Heart left ventricle (tissue), 16 donors: ENCODE data around the gene SLC9B2. TPM values are rescaled to one million over a fixed set of nuclear protein-coding genes. Genes with fewer than 3 reads are reported as not detected.

Source experiments
- ATAC-seq, 4 donors: fragments of 200-7000 bp; cut with Tn5 transposase; one replicate each; pipeline ENCODE4 v1.9.1; 2020 to 2022; ENCODE audit warnings: moderate library complexity in 4 of 4, mild to moderate bottlenecking in 3 of 4, moderate number of reproducible peaks in 1 of 4
- DNase-seq, 5 donors: peaks; one replicate each; pipeline ENCODE4 v3.0.0-alpha.2; 2020
- H3K27ac ChIP-seq, 12 donors: fragments of 200-600 bp; sonication (generic) in 4 of 12; one replicate each; pipeline versions ENCODE4 v1.5.0 to v1.8.0; 2016 to 2022; ENCODE audit warnings: mild to moderate bottlenecking in 2 of 12
- H3K27me3 ChIP-seq, 9 donors: fragments of 200-600 bp; sonication (generic) in 2 of 9; one replicate each; pipeline versions ENCODE4 v1.5.1 to v1.8.0; 2016 to 2022; ENCODE audit warnings: mild to moderate bottlenecking in 3 of 9
- H3K36me3 ChIP-seq, 9 donors: fragments of 200-600 bp; sonication (generic) in 2 of 9; one replicate each; pipeline versions ENCODE4 v1.5.0 to v1.8.0; 2018 to 2022; ENCODE audit warnings: mild to moderate bottlenecking in 2 of 9
- H3K4me1 ChIP-seq, 12 donors: fragments of 200-600 bp; sonication (generic) in 4 of 12; one replicate each; pipeline versions ENCODE4 v1.5.0 to v1.8.0; 2016 to 2022; ENCODE audit warnings: mild to moderate bottlenecking in 3 of 12
- H3K4me3 ChIP-seq, 12 donors: fragments of 200-600 bp; sonication (generic) in 4 of 12; one replicate each; pipeline versions ENCODE4 v1.5.0 to v1.8.0; 2017 to 2022; ENCODE audit warnings: mild to moderate bottlenecking in 9 of 12, moderate library complexity in 4 of 12
- H3K9me3 ChIP-seq, 12 donors: fragments of 200-600 bp; sonication (generic) in 4 of 12; one replicate each; pipeline versions ENCODE4 v1.5.0 to v1.8.0; 2016 to 2022; ENCODE audit warnings: mild to moderate bottlenecking in 1 of 12
- CTCF ChIP-seq, 12 donors: fragments of 200-600 bp; sonication (generic) in 4 of 12; IDR thresholded peaks; one replicate each; pipeline versions ENCODE4 v1.5.0 to v1.8.0; 2018 to 2022; ENCODE audit warnings: antibody characterized with exemption in 12 of 12, mild to moderate bottlenecking in 5 of 12
- POLR2A ChIP-seq, 2 donors: fragments of 450-650 bp; IDR thresholded peaks; one replicate each; pipeline ENCODE4 v1.6.1; 2017; ENCODE audit warnings: antibody characterized with exemption in 2 of 2, mild to moderate bottlenecking in 2 of 2, moderate library complexity in 2 of 2
- WGBS, 4 donors: extraction: QIAGEN DNeasy Blood & Tissue Kit in 2 of 4; methylation state at CpG; one replicate each; pipeline versions ENCODE4 v1.1.5 to v1.1.7; 2013 to 2018; 5-methylcytosine and 5-hydroxymethylcytosine counted together
- intact Hi-C, 10 donors: fragments of 100-400 bp; cut with DNase I; formaldehyde crosslinking; loops; one replicate each; pipeline versions ENCODE4 v1.11.1 to v1.14.2; 2022
- polyA plus RNA-seq, 2 donors: library from polyadenylated mRNA; stranded (reverse); fragments of 200-250 nt; gene quantifications; one replicate each; pipeline ENCODE4 v1.2.3, GENCODE V29; 2013
- total RNA-seq, 9 donors: library from RNA; depleted of rRNA in 2 of 9; stranded (reverse); fragments of >200 nt in 2 of 9; fragmentation: NEBNext Ultra II Directional in 3 of 9; extraction: Animal tissue kit (Norgen Biotek cat#: 25700) in 3 of 9; gene quantifications; one replicate each; pipeline versions ENCODE4 v1.1.0 to v1.2.4, GENCODE V29; 2016 to 2023
- donor health status: ischemic (EF 13 %, LVEDD 7.1; RV severe dilation, severe dysfunction).
- donor health status: healthy with polysubstance abuse.
- donor health status: DM: no; HTN: yes; CAD: no.
- donor health status: DM: no; HTN: no; CAD: no.
- donor health status: ischemic (EF 25% LVEDD 6.9; RV normal size, moderate dysfunction).
- donor health status: ischemic (EF 25% LVEDD 5.7; RV mildly dilated, moderate dysfunction).
- donor health status: healthy.
- donor health status: DM: yes; HTN: yes; CAD: no.
- donor health status: ischemic (EF 35%, LVEDD 5.7; RV mildly dilated, moderate dysfunction).
- donor health status: nonischemic (EF 11% LVEDD 7.7; RV severe dilation, severe dysfunction).
- donor health status: DM: yes; HTN: yes; CAD: no.
- donor health status: PGD.
- donor health status: ischemic (EF 29% LVEDD 5.4; RV normal size, mild dysfunction).
- donor health status: nonischemic (EF 23%, LVEDD 6.1; RV moderate dilation, normal function).

SLC9B2 gene
- total and polyA plus RNA-seq, 11 donors: 1.4 to 7.1 (median 4.6) TPM

GRCh38 chr4:103029300-103029699 lies 47.3 kb downstream of the SLC9B2 start:
- Histone ChIP-seq H3K9me3 (peaks cover 0 to 9% (median 0%) of the 10 kb centered on the region in 12 donors), H3K4me1 (no peaks in the 10 kb centered on the region), H3K27ac (no peak overlapping the region), H3K4me3 (no peak overlapping the region), H3K36me3 (peaks cover 0 to 28% (median 0%) of the 10 kb centered on the region in 9 donors), H3K27me3 (no peaks in the 10 kb centered on the region)
- intact Hi-C loops: no loop called here
- DNase-seq (no peak), ATAC-seq (no peak)
- WGBS, 4 donors: 90 to 100% (median 96%) methylated on average over 1 of the region's 1 CpG
- TF ChIP-seq POLR2A (IDR thresholded peaks at IDR 0.05) (no peak), CTCF (IDR thresholded peaks at IDR 0.05) (no peak)

GRCh38 chr4:103026868-103027267 lies 49.7 kb downstream of the SLC9B2 start:
- no peaks in the 10 kb centered on the region for H3K4me1 ChIP-seq
- no peak for ATAC-seq
- intact Hi-C loops: no loop called here
- no peak for TF ChIP-seq POLR2A (IDR thresholded peaks at IDR 0.05)
- no peak for TF ChIP-seq CTCF (IDR thresholded peaks at IDR 0.05)
- no peaks in the 10 kb centered on the region for H3K9me3 ChIP-seq
- no peak for DNase-seq
- 97 to 100% (median 99%) methylated on average over 1 of the region's 1 CpG for WGBS, 4 donors
- H3K27ac ChIP-seq: no peak overlapping the region
- no peaks in the 10 kb centered on the region for H3K27me3 ChIP-seq
- H3K36me3 ChIP-seq: peaks cover 0 to 28% (median 0%) of the 10 kb centered on the region in 9 donors
- no peak overlapping the region for H3K4me3 ChIP-seq

- DNase-seq (no peak), ATAC-seq (no peak)
- TF ChIP-seq CTCF (IDR thresholded peaks at IDR 0.05): no peak
- TF ChIP-seq POLR2A (IDR thresholded peaks at IDR 0.05): no peak
- no peak overlapping the region for H3K4me3 ChIP-seq
- no peaks in the 10 kb centered on the region for H3K9me3 ChIP-seq
- WGBS, 4 donors: 96 to 99% (median 98%) methylated on average over 3 of the region's 3 CpGs
- peaks cover 0 to 13% (median 0%) of the 10 kb centered on the region in 9 donors for H3K36me3 ChIP-seq
- intact Hi-C loops: no loop called here
- H3K27me3 ChIP-seq: no peaks in the 10 kb centered on the region
- no peak overlapping the region for H3K27ac ChIP-seq
- peaks cover 0 to 5% (median 2%) of the 10 kb centered on the region in 12 donors for H3K4me1 ChIP-seq
Measured at GRCh38 chr4:103024996-103025395, 51.6 kb downstream of the SLC9B2 start.

- intact Hi-C loops: loop anchor here in 1 of 10 donors (2.0 kb wide), 1 partner anchor 78 kb away; the partner anchor contains the start of gene BDH2
- no peak for ATAC-seq
- Histone ChIP-seq H3K27me3 (no peaks in the 10 kb centered on the region), H3K4me1 (peaks cover 0 to 18% (median 5%) of the 10 kb centered on the region in 12 donors), H3K36me3 (peaks cover 0 to 2% (median 0%) of the 10 kb centered on the region in 9 donors), H3K27ac (no peak overlapping the region), H3K9me3 (no peaks in the 10 kb centered on the region), H3K4me3 (no peak overlapping the region)
- TF ChIP-seq POLR2A (IDR thresholded peaks at IDR 0.05): no peak
- WGBS, 4 donors: 93 to 95% (median 95%) methylated on average over 2 of the region's 2 CpGs
- no peak for DNase-seq
Measured at GRCh38 chr4:103021120-103021519, 55.4 kb downstream of the SLC9B2 start.
